MCF 10A (cell line): ENCODE data around the gene SLC19A2. TPM values are rescaled to one million over a fixed set of nuclear protein-coding genes. Genes with fewer than 3 reads are reported as not detected.

Experiments used
- BruUV-seq: library from RNA; stranded (reverse); fragments of 400-500 nt; replicated peaks from 2 replicates; lab custom pipeline; 2021; lab: Mats Ljungman, UMichigan
- CTCF ChIA-PET: fragments of 300-600 bp; sonication (Branson Sonifier 250); formaldehyde crosslinking; extraction: SDS; loops from one replicate; lab custom pipeline; 2021; ENCODE audit warnings: antibody characterized with exemption, inconsistent platforms; lab: Yijun Ruan, JAX
- POLR2A ChIA-PET: fragments of 300-600, 350-650 bp; sonication (Branson Sonifier 250); formaldehyde crosslinking; extraction: SDS; loops from one replicate; lab custom pipeline; 2020; ENCODE audit warnings: antibody characterized with exemption, inconsistent platforms; lab: Yijun Ruan, JAX
- DNase-seq: peaks from one replicate; pipeline ENCODE4 v3.0.0-alpha.2; 2018; ENCODE audit not compliant: unreplicated experiment
- H3K27ac Mint-ChIP-seq: one replicate; pipeline ENCODE4 v1.8.0; 2022; ENCODE audit warnings: mild to moderate bottlenecking, low read depth, mixed read lengths; ENCODE audit not compliant: unreplicated experiment
- H3K27me3 Mint-ChIP-seq: one replicate; pipeline ENCODE4 v1.8.0; 2022; ENCODE audit warnings: mixed read lengths; ENCODE audit not compliant: insufficient read depth, unreplicated experiment
- H3K36me3 Mint-ChIP-seq: one replicate; pipeline ENCODE4 v1.8.0; 2022; ENCODE audit warnings: mild to moderate bottlenecking, moderate library complexity, mixed read lengths; ENCODE audit not compliant: insufficient read depth, unreplicated experiment
- H3K4me1 Mint-ChIP-seq: one replicate; pipeline ENCODE4 v1.8.0; 2022; ENCODE audit warnings: mixed read lengths; ENCODE audit not compliant: insufficient read depth, unreplicated experiment
- H3K4me3 Mint-ChIP-seq: one replicate; pipeline ENCODE4 v1.8.0; 2022; ENCODE audit warnings: mild to moderate bottlenecking, moderate library complexity, mixed read lengths; ENCODE audit not compliant: unreplicated experiment
- H3K9me3 Mint-ChIP-seq: one replicate; pipeline ENCODE4 v1.8.0; 2022; ENCODE audit warnings: mixed read lengths; ENCODE audit not compliant: unreplicated experiment
- intact Hi-C: fragments of 100-400 bp; cut with micrococcal nuclease; formaldehyde crosslinking; loops from 2 replicates; pipeline ENCODE4 v1.14.1; 2022
- total RNA-seq: library from RNA; stranded (reverse); gene quantifications from 2 replicates; pipeline ENCODE4 v1.2.3, GENCODE V29; 2022
- TF ChIP-seq, protein P1 (sequence below): fragments of 200-600 bp; IDR thresholded peaks from one replicate; pipeline ENCODE4 v1.8.0; 2022; ENCODE audit warnings: antibody characterized with exemption, mild to moderate bottlenecking; ENCODE audit not compliant: unreplicated experiment

SLC19A2 gene
- total RNA-seq, 1 experiment from 2014 or later, result 13.9 TPM

DNA sequence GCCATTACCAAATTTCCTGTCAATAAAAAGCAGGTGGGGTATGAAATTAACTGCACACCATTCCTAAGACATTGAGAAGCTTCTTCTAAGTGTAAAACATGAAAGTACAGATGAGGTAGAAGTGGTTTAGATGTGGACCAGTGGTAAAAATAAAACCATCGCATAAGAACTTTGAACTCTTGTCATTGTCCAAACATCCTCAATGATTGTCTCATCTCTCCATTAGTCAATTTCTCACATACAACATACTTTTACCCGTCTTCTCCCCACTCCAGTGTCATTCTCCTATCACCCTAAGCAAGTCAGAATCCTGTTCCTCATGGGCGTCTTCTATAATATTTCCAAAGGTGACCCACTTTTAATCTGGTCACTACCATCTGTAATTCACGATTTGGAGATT, 24.3 kb upstream of the SLC19A2 start:
- H3K27ac Mint-ChIP-seq, result peak overlapping the region; percentile 86
- DNase-seq, result no peak
- CTCF ChIA-PET, result interaction anchor here (0.6 to 3.6 kb wide), 12 partner anchors 8 to 384 kb away, joined by 3 to 22 read pairs (median 3); partner anchors contain the start of genes SCYL3 and SLC19A2
- H3K4me3 Mint-ChIP-seq, result no peak overlapping the region
- H3K36me3 Mint-ChIP-seq, result no peaks in the 10 kb centered on the region
- H3K27me3 Mint-ChIP-seq, result no peaks in the 10 kb centered on the region
- POLR2A ChIA-PET, result interaction anchor here (0.7 to 15.1 kb wide), 8 partner anchors 9 to 142 kb away, joined by 3 to 242 read pairs (median 12); partner anchors contain the start of genes BLZF1, NME7 and SLC19A2
- no TSS peak for BruUV-seq
- TF ChIP-seq, protein P1, sequence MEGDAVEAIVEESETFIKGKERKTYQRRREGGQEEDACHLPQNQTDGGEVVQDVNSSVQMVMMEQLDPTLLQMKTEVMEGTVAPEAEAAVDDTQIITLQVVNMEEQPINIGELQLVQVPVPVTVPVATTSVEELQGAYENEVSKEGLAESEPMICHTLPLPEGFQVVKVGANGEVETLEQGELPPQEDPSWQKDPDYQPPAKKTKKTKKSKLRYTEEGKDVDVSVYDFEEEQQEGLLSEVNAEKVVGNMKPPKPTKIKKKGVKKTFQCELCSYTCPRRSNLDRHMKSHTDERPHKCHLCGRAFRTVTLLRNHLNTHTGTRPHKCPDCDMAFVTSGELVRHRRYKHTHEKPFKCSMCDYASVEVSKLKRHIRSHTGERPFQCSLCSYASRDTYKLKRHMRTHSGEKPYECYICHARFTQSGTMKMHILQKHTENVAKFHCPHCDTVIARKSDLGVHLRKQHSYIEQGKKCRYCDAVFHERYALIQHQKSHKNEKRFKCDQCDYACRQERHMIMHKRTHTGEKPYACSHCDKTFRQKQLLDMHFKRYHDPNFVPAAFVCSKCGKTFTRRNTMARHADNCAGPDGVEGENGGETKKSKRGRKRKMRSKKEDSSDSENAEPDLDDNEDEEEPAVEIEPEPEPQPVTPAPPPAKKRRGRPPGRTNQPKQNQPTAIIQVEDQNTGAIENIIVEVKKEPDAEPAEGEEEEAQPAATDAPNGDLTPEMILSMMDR, result no peak
- intact Hi-C loops, result loop anchor here (2.0 kb wide), 1 partner anchor 37 kb away; no protein-coding TSS in a partner anchor
- peaks cover 59% of the 10 kb centered on the region for H3K4me1 Mint-ChIP-seq
- no peaks in the 10 kb centered on the region for H3K9me3 Mint-ChIP-seq

- Mint-ChIP-seq H3K36me3 (no peaks in the 10 kb centered on the region), H3K27ac (peak overlapping the region; percentile 92), H3K4me1 (peaks cover 52% of the 10 kb centered on the region), H3K4me3 (no peak overlapping the region), H3K9me3 (no peaks in the 10 kb centered on the region), H3K27me3 (no peaks in the 10 kb centered on the region)
- DNase-seq, result peak; percentile 24
- intact Hi-C loops, result no loop called here
- BruUV-seq, result no TSS peak
- ChIA-PET POLR2A (interaction anchor here (1.1 to 15.1 kb wide), 7 partner anchors 14 to 141 kb away, joined by 3 to 242 read pairs (median 12); partner anchors contain the start of genes BLZF1, NME7 and SLC19A2), CTCF (interaction anchor here (0.6 to 3.6 kb wide), 13 partner anchors 10 to 385 kb away, joined by 3 to 22 read pairs (median 3); partner anchors contain the start of gene SCYL3)
- TF ChIP-seq, protein P1, result no peak
These were observed 23.6 kb upstream of the SLC19A2 start for GRCh38 chr1:169509354-169509753.

GRCh38 chr1:169508432-169509338, 22.9 kb upstream of the SLC19A2 start:
- Mint-ChIP-seq H3K27ac (peak overlapping the region; percentile 92), H3K36me3 (no peaks in the 10 kb centered on the region), H3K4me1 (peaks cover 52% of the 10 kb centered on the region), H3K27me3 (no peaks in the 10 kb centered on the region), H3K9me3 (no peaks in the 10 kb centered on the region), H3K4me3 (no peak overlapping the region)
- ChIA-PET CTCF (interaction anchor here (0.6 to 3.6 kb wide), 11 partner anchors 11 to 299 kb away, joined by 3 to 22 read pairs (median 3); no protein-coding TSS in a partner anchor), POLR2A (interaction anchor here (0.7 to 15.1 kb wide), 8 partner anchors 13 to 140 kb away, joined by 3 to 242 read pairs (median 10); partner anchors contain the start of genes BLZF1, NME7 and SLC19A2)
- peak; percentile 33 for DNase-seq
- no TSS peak for BruUV-seq
- intact Hi-C loops, result no loop called here
- TF ChIP-seq, protein P1, result no peak
